Heart left ventricle (tissue), 16 donors: ENCODE data around the gene PDGFC. TPM values are rescaled to one million over a fixed set of nuclear protein-coding genes. Genes with fewer than 3 reads are reported as not detected.

ENCODE experiments used
- ATAC-seq, 4 donors: fragments of 200-7000 bp; cut with Tn5 transposase; one replicate each; pipeline ENCODE4 v1.9.1; 2020 to 2022; ENCODE audit warnings: moderate library complexity in 4 of 4, mild to moderate bottlenecking in 3 of 4, moderate number of reproducible peaks in 1 of 4
- DNase-seq, 5 donors: peaks; one replicate each; pipeline ENCODE4 v3.0.0-alpha.2; 2020
- H3K27ac ChIP-seq, 12 donors: fragments of 200-600 bp; sonication (generic) in 4 of 12; one replicate each; pipeline versions ENCODE4 v1.5.0 to v1.8.0; 2016 to 2022; ENCODE audit warnings: mild to moderate bottlenecking in 2 of 12
- H3K27me3 ChIP-seq, 9 donors: fragments of 200-600 bp; sonication (generic) in 2 of 9; one replicate each; pipeline versions ENCODE4 v1.5.1 to v1.8.0; 2016 to 2022; ENCODE audit warnings: mild to moderate bottlenecking in 3 of 9
- H3K36me3 ChIP-seq, 9 donors: fragments of 200-600 bp; sonication (generic) in 2 of 9; one replicate each; pipeline versions ENCODE4 v1.5.0 to v1.8.0; 2018 to 2022; ENCODE audit warnings: mild to moderate bottlenecking in 2 of 9
- H3K4me1 ChIP-seq, 12 donors: fragments of 200-600 bp; sonication (generic) in 4 of 12; one replicate each; pipeline versions ENCODE4 v1.5.0 to v1.8.0; 2016 to 2022; ENCODE audit warnings: mild to moderate bottlenecking in 3 of 12
- H3K4me3 ChIP-seq, 12 donors: fragments of 200-600 bp; sonication (generic) in 4 of 12; one replicate each; pipeline versions ENCODE4 v1.5.0 to v1.8.0; 2017 to 2022; ENCODE audit warnings: mild to moderate bottlenecking in 9 of 12, moderate library complexity in 4 of 12
- H3K9me3 ChIP-seq, 12 donors: fragments of 200-600 bp; sonication (generic) in 4 of 12; one replicate each; pipeline versions ENCODE4 v1.5.0 to v1.8.0; 2016 to 2022; ENCODE audit warnings: mild to moderate bottlenecking in 1 of 12
- POLR2A ChIP-seq, 2 donors: fragments of 450-650 bp; IDR thresholded peaks; one replicate each; pipeline ENCODE4 v1.6.1; 2017; ENCODE audit warnings: antibody characterized with exemption in 2 of 2, mild to moderate bottlenecking in 2 of 2, moderate library complexity in 2 of 2
- WGBS, 4 donors: extraction: QIAGEN DNeasy Blood & Tissue Kit in 2 of 4; methylation state at CpG; one replicate each; pipeline versions ENCODE4 v1.1.5 to v1.1.7; 2013 to 2018; 5-methylcytosine and 5-hydroxymethylcytosine counted together
- intact Hi-C, 10 donors: fragments of 100-400 bp; cut with DNase I; formaldehyde crosslinking; loops; one replicate each; pipeline versions ENCODE4 v1.11.1 to v1.14.2; 2022
- polyA plus RNA-seq, 2 donors: library from polyadenylated mRNA; stranded (reverse); fragments of 200-250 nt; gene quantifications; one replicate each; pipeline ENCODE4 v1.2.3, GENCODE V29; 2013
- total RNA-seq, 9 donors: library from RNA; depleted of rRNA in 2 of 9; stranded (reverse); fragments of >200 nt in 2 of 9; fragmentation: NEBNext Ultra II Directional in 3 of 9; extraction: Animal tissue kit (Norgen Biotek cat#: 25700) in 3 of 9; gene quantifications; one replicate each; pipeline versions ENCODE4 v1.1.0 to v1.2.4, GENCODE V29; 2016 to 2023
- TF ChIP-seq, protein P1 (sequence below), 12 donors: fragments of 200-600 bp; sonication (generic) in 4 of 12; IDR thresholded peaks; one replicate each; pipeline versions ENCODE4 v1.5.0 to v1.8.0; 2018 to 2022; ENCODE audit warnings: antibody characterized with exemption in 12 of 12, mild to moderate bottlenecking in 5 of 12
- donor health status: ischemic (EF 13 %, LVEDD 7.1; RV severe dilation, severe dysfunction).
- donor health status: healthy with polysubstance abuse.
- donor health status: DM: no; HTN: yes; CAD: no.
- donor health status: DM: no; HTN: no; CAD: no.
- donor health status: ischemic (EF 25% LVEDD 6.9; RV normal size, moderate dysfunction).
- donor health status: ischemic (EF 25% LVEDD 5.7; RV mildly dilated, moderate dysfunction).
- donor health status: healthy.
- donor health status: DM: yes; HTN: yes; CAD: no.
- donor health status: ischemic (EF 35%, LVEDD 5.7; RV mildly dilated, moderate dysfunction).
- donor health status: nonischemic (EF 11% LVEDD 7.7; RV severe dilation, severe dysfunction).
- donor health status: DM: yes; HTN: yes; CAD: no.
- donor health status: PGD.
- donor health status: ischemic (EF 29% LVEDD 5.4; RV normal size, mild dysfunction).
- donor health status: nonischemic (EF 23%, LVEDD 6.1; RV moderate dilation, normal function).

Gene PDGFC
- total and polyA plus RNA-seq, 11 donors = 2.5 to 29.6 (median 12.2) TPM

GRCh38 chr4:156837625-156838345, 133.8 kb downstream of the PDGFC start:
- intact Hi-C loops = no loop called here
- peak overlapping the region in 11 of 12 donors; percentile 3 to 75 (median 66) for H3K27ac ChIP-seq
- DNase-seq (no peak), ATAC-seq (peak; percentile 60 to 94 (median 90))
- no peaks in the 10 kb centered on the region for H3K27me3 ChIP-seq
- peak overlapping the region in 5 of 12 donors; percentile 1 to 19 (median 10) for H3K4me3 ChIP-seq
- TF ChIP-seq POLR2A (IDR thresholded peaks at IDR 0.05) = no peak
- TF ChIP-seq, protein P1, sequence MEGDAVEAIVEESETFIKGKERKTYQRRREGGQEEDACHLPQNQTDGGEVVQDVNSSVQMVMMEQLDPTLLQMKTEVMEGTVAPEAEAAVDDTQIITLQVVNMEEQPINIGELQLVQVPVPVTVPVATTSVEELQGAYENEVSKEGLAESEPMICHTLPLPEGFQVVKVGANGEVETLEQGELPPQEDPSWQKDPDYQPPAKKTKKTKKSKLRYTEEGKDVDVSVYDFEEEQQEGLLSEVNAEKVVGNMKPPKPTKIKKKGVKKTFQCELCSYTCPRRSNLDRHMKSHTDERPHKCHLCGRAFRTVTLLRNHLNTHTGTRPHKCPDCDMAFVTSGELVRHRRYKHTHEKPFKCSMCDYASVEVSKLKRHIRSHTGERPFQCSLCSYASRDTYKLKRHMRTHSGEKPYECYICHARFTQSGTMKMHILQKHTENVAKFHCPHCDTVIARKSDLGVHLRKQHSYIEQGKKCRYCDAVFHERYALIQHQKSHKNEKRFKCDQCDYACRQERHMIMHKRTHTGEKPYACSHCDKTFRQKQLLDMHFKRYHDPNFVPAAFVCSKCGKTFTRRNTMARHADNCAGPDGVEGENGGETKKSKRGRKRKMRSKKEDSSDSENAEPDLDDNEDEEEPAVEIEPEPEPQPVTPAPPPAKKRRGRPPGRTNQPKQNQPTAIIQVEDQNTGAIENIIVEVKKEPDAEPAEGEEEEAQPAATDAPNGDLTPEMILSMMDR (IDR thresholded peaks at IDR 0.05) = no peak
- H3K36me3 ChIP-seq = no peaks in the 10 kb centered on the region
- H3K4me1 ChIP-seq = peaks cover 0 to 10% (median 0%) of the 10 kb centered on the region in 12 donors
- H3K9me3 ChIP-seq = peaks cover 0 to 37% (median 24%) of the 10 kb centered on the region in 12 donors
- 48 to 70% (median 60%) methylated on average over 2 of the region's 2 CpGs for WGBS, 4 donors

DNA sequence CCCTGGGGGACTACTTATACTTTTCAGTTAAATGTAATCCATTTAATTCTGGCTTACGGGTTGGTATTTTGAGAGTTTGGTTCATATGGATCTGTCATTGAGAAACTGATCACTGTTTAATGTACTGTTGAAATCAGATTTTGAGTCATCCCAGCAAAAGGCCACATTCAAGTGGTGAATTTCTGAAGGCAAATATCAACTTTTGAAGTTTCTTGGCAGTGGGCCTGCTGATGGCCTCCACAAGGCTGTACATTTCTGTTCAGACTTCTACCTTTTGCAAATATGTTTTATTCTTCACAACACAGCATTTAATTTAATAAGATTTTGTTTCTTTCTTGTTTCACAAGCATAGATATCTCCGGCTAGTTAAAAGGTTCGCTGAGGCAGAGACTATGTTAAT, 138.7 kb downstream of the PDGFC start:
- H3K27ac ChIP-seq = no peak overlapping the region
- WGBS, 4 donors = 95 to 97% (median 96%) methylated on average over 3 of the region's 3 CpGs
- H3K36me3 ChIP-seq = no peaks in the 10 kb centered on the region
- intact Hi-C loops = no loop called here
- H3K4me3 ChIP-seq = no peak overlapping the region
- H3K9me3 ChIP-seq = peaks cover 0 to 4% (median 0%) of the 10 kb centered on the region in 12 donors
- DNase-seq = no peak
- no peaks in the 10 kb centered on the region for H3K27me3 ChIP-seq
- TF ChIP-seq POLR2A (IDR thresholded peaks at IDR 0.05) = no peak
- TF ChIP-seq, protein P1 (IDR thresholded peaks at IDR 0.05) = no peak
- no peak for ATAC-seq
- H3K4me1 ChIP-seq = peaks cover 0 to 20% (median 6%) of the 10 kb centered on the region in 12 donors

DNA sequence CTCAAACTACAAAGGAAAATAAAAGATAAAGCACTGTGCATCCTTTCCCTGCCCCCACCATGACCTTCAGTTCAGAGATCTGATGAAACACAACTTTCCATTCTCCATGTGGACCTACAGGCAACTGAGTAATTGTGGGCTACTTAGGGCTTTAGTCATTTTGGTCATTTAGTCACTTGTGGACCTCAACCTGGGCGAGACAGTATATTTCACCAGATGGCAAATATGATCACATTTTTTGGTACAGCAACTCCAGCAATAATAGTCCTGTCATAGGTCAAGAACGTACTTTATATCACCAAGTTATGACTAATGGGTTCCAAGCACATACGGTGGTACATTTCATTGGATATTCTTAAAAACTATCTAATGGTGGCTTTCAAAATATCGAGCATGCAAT, 141.2 kb downstream of the PDGFC start:
- Histone ChIP-seq H3K27me3 (no peaks in the 10 kb centered on the region), H3K36me3 (no peaks in the 10 kb centered on the region), H3K9me3 (peaks cover 0 to 1% (median 0%) of the 10 kb centered on the region in 12 donors), H3K4me3 (no peak overlapping the region), H3K4me1 (peaks cover 0 to 17% (median 5%) of the 10 kb centered on the region in 12 donors), H3K27ac (no peak overlapping the region)
- DNase-seq (no peak), ATAC-seq (no peak)
- 90 to 96% (median 92%) methylated on average over 4 of the region's 4 CpGs for WGBS, 4 donors
- intact Hi-C loops = no loop called here
- no peak for TF ChIP-seq POLR2A (IDR thresholded peaks at IDR 0.05)
- TF ChIP-seq, protein P1 (IDR thresholded peaks at IDR 0.05) = no peak

GRCh38 chr4:156829201-156829873, 142.3 kb downstream of the PDGFC start:
- ATAC-seq (peak in 3 of 4 donors; percentile 45 to 52 (median 46)), DNase-seq (no peak)
- Histone ChIP-seq H3K27me3 (no peaks in the 10 kb centered on the region), H3K9me3 (peaks cover 0 to 1% (median 0%) of the 10 kb centered on the region in 12 donors), H3K27ac (peak overlapping the region in 5 of 12 donors; percentile 10 to 79 (median 32)), H3K4me3 (peak overlapping the region in 2 of 12 donors; percentile 17 to 25), H3K4me1 (peaks cover 0 to 17% (median 5%) of the 10 kb centered on the region in 12 donors), H3K36me3 (no peaks in the 10 kb centered on the region)
- WGBS, 4 donors = 52 to 68% (median 58%) methylated on average over 4 of the region's 4 CpGs
- intact Hi-C loops = no loop called here
- TF ChIP-seq POLR2A (IDR thresholded peaks at IDR 0.05) = no peak
- TF ChIP-seq, protein P1 (IDR thresholded peaks at IDR 0.05) = no peak
